Activated T-helper 2 cell treated with anti-CD3 and anti-CD28 coated beads, Interferon-gamma antibody, Interleukin-2, Interleukin-4, amounts not matched to agents 10 μg/mL and 5 μg/mL and 100 μg/mL, durations not matched to agents 14 hours and 24 hours and 36 hours (primary cell): ENCODE data around the gene CPEB4. TPM values are rescaled to one million over a fixed set of nuclear protein-coding genes. Genes with fewer than 3 reads are reported as not detected.

Experiments
- DNase-seq: peaks from one replicate; pipeline ENCODE4 v3.0.0; 2021; ENCODE audit warnings: low spot score
- H3K27ac Mint-ChIP-seq: one replicate; pipeline ENCODE4 v1.8.0; 2021; ENCODE audit warnings: mixed read lengths
- H3K27me3 Mint-ChIP-seq: one replicate; pipeline ENCODE4 v1.8.0; 2021; ENCODE audit warnings: low read depth, mixed read lengths
- H3K36me3 Mint-ChIP-seq: one replicate; pipeline ENCODE4 v1.8.0; 2021; ENCODE audit warnings: low read depth, mixed read lengths
- H3K4me1 Mint-ChIP-seq: one replicate; pipeline ENCODE4 v1.8.0; 2021; ENCODE audit warnings: low read depth, mixed read lengths
- H3K4me3 Mint-ChIP-seq: one replicate; pipeline ENCODE4 v1.8.0; 2021; ENCODE audit warnings: low read depth, mild to moderate bottlenecking, moderate library complexity, mixed read lengths
- H3K9me3 Mint-ChIP-seq: one replicate; pipeline ENCODE4 v1.8.0; 2021; ENCODE audit warnings: mixed read lengths
- intact Hi-C: fragments of 100-400 bp; cut with micrococcal nuclease; formaldehyde crosslinking; loops from one replicate; pipeline ENCODE4 v1.15.1; 2023
- total RNA-seq: library from RNA; stranded (reverse); gene quantifications from 2 replicates; pipeline ENCODE4 v1.2.3, GENCODE V29; 2022

CPEB4 gene
- total RNA-seq, 1 donor from 2014 or later: 8.1 TPM

- DNase-seq: no peak
- H3K27ac Mint-ChIP-seq: no peak overlapping the region
- H3K4me3 Mint-ChIP-seq: no peak overlapping the region
- H3K27me3 Mint-ChIP-seq: peaks cover 5% of the 10 kb centered on the region
- intact Hi-C loops: no loop called here
- no peaks in the 10 kb centered on the region for H3K4me1 Mint-ChIP-seq
- no peaks in the 10 kb centered on the region for H3K36me3 Mint-ChIP-seq
- H3K9me3 Mint-ChIP-seq: no peaks in the 10 kb centered on the region
Observed at GRCh38 chr5:173864126-173865050, 23.8 kb upstream of the CPEB4 start.

- no peaks in the 10 kb centered on the region for H3K9me3 Mint-ChIP-seq
- H3K27me3 Mint-ChIP-seq: no peaks in the 10 kb centered on the region
- H3K4me3 Mint-ChIP-seq: no peak overlapping the region
- no peak for DNase-seq
- no peak overlapping the region for H3K27ac Mint-ChIP-seq
- intact Hi-C loops: no loop called here
- no peaks in the 10 kb centered on the region for H3K36me3 Mint-ChIP-seq
- H3K4me1 Mint-ChIP-seq: no peaks in the 10 kb centered on the region
Observed at GRCh38 chr5:173866243-173866857, 21.8 kb upstream of the CPEB4 start.

DNA sequence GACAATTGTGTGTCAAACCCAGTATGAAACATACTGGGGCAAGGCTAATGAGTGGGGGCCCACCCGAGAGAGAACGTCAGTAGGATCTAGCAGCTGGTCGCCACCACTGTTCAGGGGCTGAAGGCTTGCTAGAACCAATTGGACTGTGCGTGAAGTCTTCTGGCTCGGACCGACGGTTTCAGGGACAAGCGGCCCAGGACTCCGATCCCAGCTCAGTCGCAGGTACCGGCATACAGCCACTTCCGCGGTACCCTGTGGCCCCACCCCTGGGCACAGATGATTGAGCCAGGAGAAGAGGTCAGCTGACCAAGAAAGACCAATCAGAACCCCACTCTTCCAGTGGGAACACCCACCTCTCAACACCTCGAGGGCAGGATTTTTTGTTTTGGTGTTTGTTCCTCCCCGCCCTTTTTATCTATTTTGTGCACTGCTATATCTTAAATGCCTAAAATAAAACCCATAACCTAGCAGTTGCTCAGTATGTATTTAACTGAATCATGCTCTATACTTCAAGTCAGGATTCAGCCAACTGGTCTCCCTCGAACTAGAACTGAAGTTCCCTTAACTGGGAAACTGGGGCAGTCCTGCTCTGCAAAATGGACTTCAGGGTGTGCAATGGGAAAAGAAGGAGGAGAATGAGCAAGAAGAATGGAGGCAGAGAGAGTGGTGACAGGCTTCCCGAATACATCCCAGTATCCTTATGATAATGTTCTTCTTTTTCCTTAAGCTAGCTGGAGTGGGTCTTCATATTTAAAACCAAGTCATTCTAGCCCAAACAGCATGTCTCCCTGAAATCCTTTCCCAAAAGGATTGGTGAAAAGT is 21.1 kb upstream of the CPEB4 start:
- H3K27me3 Mint-ChIP-seq: no peaks in the 10 kb centered on the region
- no peaks in the 10 kb centered on the region for H3K4me1 Mint-ChIP-seq
- no peak overlapping the region for H3K4me3 Mint-ChIP-seq
- H3K36me3 Mint-ChIP-seq: no peaks in the 10 kb centered on the region
- intact Hi-C loops: no loop called here
- DNase-seq: no peak
- no peaks in the 10 kb centered on the region for H3K9me3 Mint-ChIP-seq
- no peak overlapping the region for H3K27ac Mint-ChIP-seq

DNA sequence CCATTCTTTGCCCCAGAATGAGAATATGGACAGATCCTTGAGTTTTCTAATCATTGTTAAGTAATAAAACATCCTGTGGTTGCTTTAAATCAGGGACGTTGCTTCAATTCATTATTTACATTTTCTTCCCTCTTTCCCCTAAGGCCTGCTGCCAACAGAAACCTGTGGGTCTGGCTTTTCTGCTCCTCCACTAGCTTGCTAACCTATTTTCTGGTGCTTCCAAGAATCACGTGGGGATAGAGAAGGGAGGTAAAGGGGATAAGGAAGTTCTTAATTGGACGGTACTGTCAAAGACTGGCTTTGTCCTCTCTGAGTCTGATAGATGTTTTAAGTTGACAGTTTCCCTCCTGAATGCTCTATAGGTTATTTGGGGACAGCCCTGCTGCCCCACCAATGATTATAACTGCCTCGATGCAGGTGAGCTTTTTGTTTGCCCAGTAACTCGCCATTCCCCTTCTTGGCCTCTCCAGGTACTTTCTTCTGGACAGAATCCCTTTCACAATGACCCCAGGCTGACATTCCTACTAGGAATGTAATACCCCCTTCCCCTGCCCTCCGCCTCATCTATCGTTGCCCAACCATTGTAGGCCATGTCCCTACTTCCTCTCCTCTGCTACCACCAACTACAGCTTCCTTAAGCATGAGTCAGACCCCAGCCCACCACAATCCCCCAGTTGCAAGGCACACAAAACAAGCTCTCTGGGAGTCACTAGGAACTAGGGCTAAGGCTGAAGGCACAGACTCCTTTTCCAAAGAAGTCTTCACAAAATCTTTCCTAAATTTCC is 19.9 kb upstream of the CPEB4 start:
- intact Hi-C loops: no loop called here
- no peak overlapping the region for H3K27ac Mint-ChIP-seq

GRCh38 chr5:173869316-173869715 is 18.8 kb upstream of the CPEB4 start:
- Mint-ChIP-seq H3K36me3 (no peaks in the 10 kb centered on the region), H3K9me3 (no peaks in the 10 kb centered on the region), H3K27me3 (no peaks in the 10 kb centered on the region), H3K4me1 (no peaks in the 10 kb centered on the region), H3K27ac (no peak overlapping the region), H3K4me3 (no peak overlapping the region)
- intact Hi-C loops: no loop called here
- no peak for DNase-seq

More for the DNA sequence above, 19.9 kb upstream of the CPEB4 start:
- DNase-seq: no peak
- H3K4me1 Mint-ChIP-seq: no peaks in the 10 kb centered on the region
- H3K4me3 Mint-ChIP-seq: no peak overlapping the region
- no peaks in the 10 kb centered on the region for H3K27me3 Mint-ChIP-seq
- H3K9me3 Mint-ChIP-seq: no peaks in the 10 kb centered on the region
- no peaks in the 10 kb centered on the region for H3K36me3 Mint-ChIP-seq

DNA sequence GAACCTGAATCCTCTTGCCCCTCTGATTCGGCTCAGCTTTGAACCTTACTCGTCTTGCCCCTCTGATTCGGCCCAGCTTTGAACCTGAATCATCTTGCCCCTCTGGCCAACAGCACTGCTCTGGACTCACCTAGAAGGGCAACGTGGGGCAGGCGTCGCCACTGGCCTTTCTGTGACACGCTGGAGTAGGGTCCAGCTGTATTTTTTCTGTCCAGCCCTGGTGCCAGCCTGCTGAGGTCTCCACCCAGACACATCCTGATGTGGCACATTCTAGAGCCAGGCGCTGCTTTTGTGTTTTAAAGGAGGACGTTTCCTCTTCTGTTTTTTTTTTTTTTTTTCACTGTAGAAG is 15.2 kb upstream of the CPEB4 start:
- Mint-ChIP-seq H3K4me3 (no peak overlapping the region), H3K4me1 (no peaks in the 10 kb centered on the region), H3K27me3 (no peaks in the 10 kb centered on the region), H3K9me3 (no peaks in the 10 kb centered on the region), H3K27ac (no peak overlapping the region), H3K36me3 (no peaks in the 10 kb centered on the region)
- no peak for DNase-seq
- intact Hi-C loops: no loop called here

DNA sequence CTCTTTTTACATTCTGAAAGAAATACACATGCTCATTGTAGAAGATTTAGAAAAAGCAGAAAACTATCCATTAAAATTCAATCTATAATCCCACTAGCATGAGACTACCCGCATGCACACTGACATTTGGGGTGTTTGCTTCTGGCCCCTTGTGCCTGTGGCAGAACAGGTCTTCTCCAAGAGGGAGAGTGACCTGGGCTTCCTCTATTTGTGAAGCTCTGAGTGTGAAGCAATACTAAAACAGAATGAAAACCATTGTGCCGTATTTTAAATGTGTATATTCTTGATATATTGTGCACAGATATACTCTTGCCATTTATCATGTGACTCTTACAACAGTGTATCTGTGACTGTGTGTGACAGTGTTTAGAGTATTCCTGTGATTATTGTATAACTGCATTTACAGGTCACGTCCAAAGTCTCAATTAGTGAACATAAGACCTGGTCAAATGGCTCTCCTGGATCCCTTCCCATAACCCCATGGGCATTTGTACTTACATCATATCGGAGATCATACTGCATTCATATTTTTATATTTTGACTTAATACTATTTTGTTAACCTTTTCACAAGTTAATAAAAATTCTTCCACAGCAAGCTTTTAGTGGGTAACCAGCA is 14.7 kb upstream of the CPEB4 start:
- intact Hi-C loops: no loop called here
- no peaks in the 10 kb centered on the region for H3K36me3 Mint-ChIP-seq
- DNase-seq: no peak
- no peaks in the 10 kb centered on the region for H3K27me3 Mint-ChIP-seq
- no peaks in the 10 kb centered on the region for H3K4me1 Mint-ChIP-seq
- H3K4me3 Mint-ChIP-seq: no peak overlapping the region
- no peaks in the 10 kb centered on the region for H3K9me3 Mint-ChIP-seq
- no peak overlapping the region for H3K27ac Mint-ChIP-seq

- Mint-ChIP-seq H3K36me3 (no peaks in the 10 kb centered on the region), H3K4me1 (no peaks in the 10 kb centered on the region), H3K4me3 (no peak overlapping the region), H3K9me3 (no peaks in the 10 kb centered on the region), H3K27ac (no peak overlapping the region), H3K27me3 (no peaks in the 10 kb centered on the region)
- intact Hi-C loops: no loop called here
- no peak for DNase-seq
Observed at GRCh38 chr5:173875189-173875588, 13.0 kb upstream of the CPEB4 start.

DNA sequence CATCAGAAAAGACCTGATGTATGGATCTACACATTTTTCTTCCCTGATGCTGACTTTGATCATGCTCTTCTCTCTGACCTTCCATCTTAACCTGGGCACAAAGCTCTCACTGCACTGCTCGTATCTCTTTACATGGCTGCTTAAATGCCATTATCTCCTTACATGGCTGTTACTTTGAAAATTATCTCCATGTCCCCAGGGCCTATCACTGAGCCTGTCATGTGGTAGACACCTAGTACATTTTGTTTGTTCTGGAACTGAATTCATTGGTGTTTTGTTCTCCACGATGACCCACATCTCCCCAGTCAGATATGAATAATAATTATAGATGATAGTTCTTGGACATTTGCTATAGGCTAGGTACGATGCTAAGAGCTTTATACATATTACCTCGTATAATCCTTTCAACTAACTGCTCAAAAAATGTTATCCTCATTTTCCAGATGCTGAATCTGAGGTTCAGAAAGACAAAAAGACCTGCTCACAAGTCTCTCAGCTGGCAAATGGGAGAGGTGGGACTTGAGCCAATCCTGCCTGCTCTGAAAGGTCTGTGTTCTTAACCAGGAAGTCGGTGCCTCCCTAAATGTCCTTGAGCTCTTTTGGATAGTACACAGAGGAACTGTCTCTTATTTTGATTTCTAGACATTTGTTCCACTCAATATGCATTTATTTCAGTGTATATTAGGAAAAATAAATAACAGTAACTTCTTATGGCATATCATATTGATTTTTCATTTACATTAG is 9.8 kb upstream of the CPEB4 start:
- Mint-ChIP-seq H3K4me3 (no peak overlapping the region), H3K4me1 (peaks cover 1% of the 10 kb centered on the region), H3K36me3 (peaks cover 8% of the 10 kb centered on the region), H3K9me3 (peaks cover 14% of the 10 kb centered on the region), H3K27ac (no peak overlapping the region), H3K27me3 (no peaks in the 10 kb centered on the region)
- no peak for DNase-seq
- intact Hi-C loops: no loop called here

DNA sequence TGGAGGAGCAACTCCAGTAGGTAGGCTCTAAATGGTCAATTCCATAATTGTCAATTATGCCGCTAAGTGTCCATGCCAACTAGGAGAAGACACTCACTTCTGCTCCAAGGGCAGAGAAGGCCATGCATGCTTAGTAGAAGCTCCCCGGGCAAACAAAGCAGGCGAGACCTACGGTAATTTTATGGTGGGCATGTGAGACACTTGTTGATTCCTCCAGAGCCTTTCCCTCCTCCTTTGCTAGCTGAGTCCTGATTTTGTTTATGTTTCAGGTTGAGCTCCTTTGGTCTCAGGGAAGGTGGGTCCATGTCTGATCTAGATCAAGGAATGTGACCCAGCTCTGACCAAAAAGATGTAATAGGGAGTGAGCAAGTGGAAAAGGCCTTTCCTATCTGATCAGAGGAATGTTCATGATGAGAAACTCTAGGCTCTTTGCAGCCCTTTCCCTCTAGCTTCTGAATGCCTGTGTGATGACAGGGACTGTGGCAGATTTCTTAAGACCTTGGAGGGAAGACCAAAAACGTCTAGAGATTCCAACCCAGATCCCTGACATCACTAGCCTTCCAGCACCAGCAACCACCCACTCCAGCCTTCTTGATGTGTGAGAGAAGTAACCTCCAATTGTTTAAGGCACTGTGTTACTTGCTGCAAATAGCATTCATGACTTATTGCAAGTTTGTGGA is 7.7 kb upstream of the CPEB4 start:
- intact Hi-C loops: loop anchor here (10.0 kb wide), 1 partner anchor 96 kb away; no protein-coding TSS in a partner anchor
- H3K27ac Mint-ChIP-seq: no peak overlapping the region
- no peak overlapping the region for H3K4me3 Mint-ChIP-seq

More for the DNA sequence above, 7.7 kb upstream of the CPEB4 start:
- Mint-ChIP-seq H3K4me1 (peaks cover 19% of the 10 kb centered on the region), H3K9me3 (peaks cover 18% of the 10 kb centered on the region), H3K36me3 (peaks cover 13% of the 10 kb centered on the region), H3K27me3 (no peaks in the 10 kb centered on the region)
- no peak for DNase-seq
